NCI-H446 treated with DMSO at 0.1 percent for 48 hours (cell line): ENCODE results near the gene CA12.
"Not testable (repeated sequence)": the region's sequence is repeated elsewhere in the genome, so short reads cannot be mapped to it uniquely, and the experiment has no call there.

Experiments
- DNase-seq: peaks from one replicate; lab custom pipeline; 2025; lab: John Stamatoyannopoulos, UW

CA12 gene

DNA sequence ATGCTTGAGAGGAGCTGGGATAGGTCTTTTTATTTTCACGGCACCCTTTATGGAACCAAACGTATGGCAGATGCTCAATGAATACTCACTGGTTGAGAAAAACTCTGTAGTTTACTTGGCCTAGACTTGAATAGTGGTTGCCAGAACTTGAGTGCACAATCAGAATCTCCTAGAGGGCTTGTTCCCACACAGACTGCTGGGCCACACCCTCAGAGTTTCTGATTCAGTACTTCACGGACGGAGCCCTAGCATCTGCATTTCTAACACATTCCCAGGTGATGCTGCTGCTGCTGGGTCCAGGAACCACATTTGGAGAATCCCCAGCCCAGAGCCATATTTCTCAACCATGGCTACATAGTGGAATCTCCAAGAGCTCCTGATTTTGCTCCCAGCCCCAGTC lies 24.6 kb downstream of the CA12 start:
- peak; percentile 44 for DNase-seq

- DNase-seq = no peak
Measured at GRCh38 chr15:63354821-63355650, 26.6 kb downstream of the CA12 start.

DNA sequence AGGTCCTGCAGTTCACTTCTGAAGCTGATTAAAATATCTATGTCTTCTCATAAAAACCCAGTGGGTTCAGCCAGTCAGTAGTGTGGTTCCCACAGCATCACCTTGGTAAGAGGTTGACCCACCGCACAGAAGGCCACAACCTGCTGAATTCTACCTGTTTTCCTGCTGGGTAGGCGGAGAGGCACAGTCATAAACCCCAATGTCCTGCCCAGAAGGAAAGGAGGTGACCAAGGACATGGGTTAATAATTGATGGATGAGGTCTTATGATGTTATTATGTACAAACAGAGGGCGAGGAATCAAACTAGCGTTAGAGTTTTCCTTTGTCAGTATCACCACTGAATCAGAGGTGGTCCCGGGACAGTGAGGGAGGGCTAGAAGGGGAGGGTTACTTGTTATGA lies 27.8 kb downstream of the CA12 start:
- no peak for DNase-seq

GRCh38 chr15:63353261-63353660 lies 28.4 kb downstream of the CA12 start:
- no peak for DNase-seq

DNA sequence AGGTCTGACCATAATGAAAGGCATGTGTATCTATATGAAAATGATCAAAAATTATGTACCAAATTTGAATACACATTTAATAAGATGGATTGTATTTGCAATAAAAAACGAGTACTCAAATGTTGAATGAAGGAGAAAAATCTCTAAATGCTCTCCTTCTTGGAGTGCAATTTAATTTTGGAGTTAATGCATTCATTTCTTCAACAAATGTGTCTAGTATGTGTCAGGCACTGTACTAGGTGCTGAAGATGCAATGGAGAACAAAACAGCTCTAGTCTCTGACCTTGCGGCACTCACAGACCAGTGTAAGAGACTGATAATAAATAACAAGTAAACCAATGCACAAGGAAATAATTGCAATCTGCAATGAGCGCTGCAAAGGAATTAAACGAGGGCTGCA lies 28.8 kb downstream of the CA12 start:
- no peak for DNase-seq

DNA sequence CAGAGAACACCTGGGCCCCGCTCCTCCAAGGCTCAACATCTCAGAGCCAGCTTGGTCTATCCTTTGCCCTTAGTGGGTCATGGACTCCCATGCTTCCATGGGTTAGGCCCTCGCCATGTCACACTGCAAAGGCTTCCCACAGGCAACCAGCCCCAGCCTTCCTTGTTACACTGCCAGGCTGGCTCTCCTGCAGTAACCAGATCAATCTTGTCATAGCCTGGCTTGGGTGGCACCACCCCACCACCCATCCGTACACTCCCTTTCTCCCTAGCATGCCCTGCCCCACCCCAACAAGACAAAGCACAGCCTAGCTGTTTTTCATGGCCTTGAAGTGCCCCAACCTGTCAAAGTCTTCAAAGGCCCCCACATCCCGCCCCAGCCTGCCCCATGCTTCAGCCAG lies 30.5 kb downstream of the CA12 start:
- DNase-seq = no peak

- no peak for DNase-seq
Measured at GRCh38 chr15:63350178-63350621, 31.4 kb downstream of the CA12 start.

GRCh38 chr15:63349621-63350020 lies 32.0 kb downstream of the CA12 start:
- no peak for DNase-seq

DNA sequence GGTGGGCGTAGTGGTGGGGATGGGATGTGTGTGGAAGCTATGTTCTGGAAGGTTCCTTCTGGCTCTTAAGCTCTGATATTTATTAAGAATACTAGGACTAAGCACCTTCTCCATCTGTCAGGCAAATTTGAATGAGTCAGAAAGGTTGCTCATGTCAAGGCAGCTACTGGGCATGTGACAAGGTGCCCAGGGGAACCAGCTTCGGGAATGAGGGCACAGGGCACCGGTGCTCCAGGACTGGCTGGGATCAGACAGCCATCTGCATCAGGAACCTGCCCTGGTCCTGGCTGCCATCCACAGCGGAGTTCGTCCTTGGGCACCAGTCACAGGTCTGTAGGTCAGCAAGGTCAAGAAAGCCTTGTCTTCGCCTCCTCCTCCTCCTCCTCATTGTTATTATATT lies 32.5 kb downstream of the CA12 start:
- DNase-seq = no peak

DNA sequence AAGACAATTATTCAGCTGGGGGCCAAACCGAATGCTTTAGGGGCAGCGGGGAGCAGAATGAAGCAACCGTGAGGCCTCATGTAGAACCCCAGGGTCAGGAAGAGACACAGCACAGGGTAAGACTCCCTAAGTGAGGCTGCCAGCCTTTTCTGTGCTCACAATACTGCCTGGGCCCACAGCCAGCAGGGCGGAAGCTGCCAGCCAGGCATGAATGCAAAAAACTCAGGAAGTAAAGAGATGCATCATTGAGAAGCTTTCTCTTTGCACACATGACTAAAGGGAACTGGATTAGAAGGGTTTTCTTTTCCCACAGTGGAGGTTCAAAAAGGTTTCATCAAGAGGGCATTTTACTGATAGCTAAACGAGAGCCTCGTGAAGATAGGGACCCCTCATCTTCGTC lies 33.3 kb downstream of the CA12 start:
- DNase-seq = peak; percentile 76

GRCh38 chr15:63347074-63347857 lies 34.4 kb downstream of the CA12 start:
- no peak for DNase-seq

DNA sequence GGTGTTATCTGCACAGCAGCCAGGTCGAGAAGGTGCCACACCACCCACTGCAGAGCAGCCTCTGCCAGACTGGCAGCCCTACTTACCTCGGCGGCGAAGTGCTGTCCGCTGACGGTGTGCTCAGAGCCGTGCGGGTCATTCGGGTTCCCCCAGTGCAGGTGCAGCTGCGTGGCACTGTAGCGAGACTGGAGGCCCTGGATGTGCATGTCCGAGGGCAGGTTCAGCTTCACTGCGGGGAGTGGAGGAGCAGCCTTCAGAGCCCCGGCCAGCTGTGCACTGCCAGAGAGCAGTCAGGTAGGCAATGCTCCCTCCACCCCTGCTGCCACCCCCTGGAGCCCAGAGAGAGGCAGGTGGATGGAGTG lies 36.3 kb downstream of the CA12 start:
- DNase-seq = no peak

DNA sequence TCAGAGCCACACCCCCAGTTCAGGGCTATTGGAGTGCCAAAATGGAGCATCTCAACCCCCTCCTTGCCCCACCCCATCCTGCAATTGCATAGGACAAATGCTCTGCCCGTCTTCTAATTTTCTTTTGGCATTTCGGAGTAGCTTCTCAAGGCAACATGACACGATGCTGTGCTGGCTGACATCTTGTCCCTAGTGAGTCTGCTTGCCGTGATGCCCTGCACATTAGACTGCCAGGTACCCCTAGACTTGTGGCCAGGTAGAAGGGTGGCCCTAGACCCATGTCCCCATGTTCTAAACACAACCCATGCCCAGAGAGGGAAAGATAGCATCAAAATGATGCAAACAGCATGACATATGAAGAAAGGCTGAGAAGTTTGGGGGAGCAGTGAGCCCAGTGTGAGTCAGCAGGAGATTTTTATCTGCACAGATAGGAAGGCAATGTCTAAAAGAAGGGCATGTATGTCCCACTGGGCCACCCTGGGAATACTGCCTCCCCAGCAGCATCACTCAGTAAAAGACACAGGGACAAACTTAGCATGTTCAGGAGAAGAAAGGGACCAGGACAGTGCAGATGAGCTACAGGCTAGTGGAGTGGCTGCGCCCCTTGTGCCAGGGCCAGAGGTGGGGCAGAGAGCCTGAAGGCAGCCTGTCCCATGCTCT lies 36.8 kb downstream of the CA12 start:
- DNase-seq = no peak

GRCh38 chr15:63342996-63343562 lies 38.6 kb downstream of the CA12 start:
- not testable (repeated sequence) for DNase-seq

DNA sequence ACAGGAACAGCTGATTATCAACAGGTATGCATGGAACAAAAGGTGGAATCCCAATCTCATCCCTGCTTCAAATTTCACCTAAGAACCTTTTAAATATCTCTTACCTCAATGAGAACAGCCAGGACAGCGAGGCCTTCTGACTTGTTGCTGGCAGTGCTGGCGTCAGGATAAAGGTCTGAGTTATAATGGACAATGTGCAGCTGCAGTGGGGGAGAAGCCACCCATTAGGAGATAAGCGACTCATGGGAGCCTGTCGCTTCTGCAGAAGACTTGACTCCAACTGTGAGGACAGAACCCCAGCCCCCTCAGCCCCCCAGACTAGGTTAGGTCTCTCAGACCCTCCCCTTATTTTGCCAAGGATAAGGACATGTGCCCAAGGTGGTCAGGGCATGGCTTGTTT lies 39.7 kb downstream of the CA12 start:
- DNase-seq = no peak

GRCh38 chr15:63340878-63341277 lies 40.8 kb downstream of the CA12 start:
- no peak for DNase-seq

DNA sequence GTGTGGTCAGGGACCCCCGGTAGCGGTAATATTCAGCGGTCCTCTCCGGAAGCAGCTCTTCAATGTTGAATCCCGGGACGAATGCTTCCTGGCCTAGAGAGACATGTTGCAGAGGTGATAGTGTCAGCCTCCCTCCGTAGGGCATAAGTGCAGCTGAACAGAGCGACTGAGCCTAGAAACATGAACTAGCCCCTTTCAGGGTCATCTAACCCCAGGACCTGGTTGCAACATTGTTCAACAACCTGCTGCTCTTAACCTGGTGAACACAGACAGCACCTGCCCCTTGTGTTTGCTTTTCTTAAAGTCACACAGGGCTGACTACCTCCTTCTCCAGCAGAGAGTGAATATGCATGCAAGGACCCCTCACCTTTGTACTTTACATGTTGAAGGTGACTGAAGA lies 41.3 kb downstream of the CA12 start:
- no peak for DNase-seq

- no peak for DNase-seq
Measured at GRCh38 chr15:63339836-63340235, 41.8 kb downstream of the CA12 start.

GRCh38 chr15:63339006-63339766 lies 42.5 kb downstream of the CA12 start:
- DNase-seq = no peak

GRCh38 chr15:63338170-63338569 lies 43.5 kb downstream of the CA12 start:
- no peak for DNase-seq

DNA sequence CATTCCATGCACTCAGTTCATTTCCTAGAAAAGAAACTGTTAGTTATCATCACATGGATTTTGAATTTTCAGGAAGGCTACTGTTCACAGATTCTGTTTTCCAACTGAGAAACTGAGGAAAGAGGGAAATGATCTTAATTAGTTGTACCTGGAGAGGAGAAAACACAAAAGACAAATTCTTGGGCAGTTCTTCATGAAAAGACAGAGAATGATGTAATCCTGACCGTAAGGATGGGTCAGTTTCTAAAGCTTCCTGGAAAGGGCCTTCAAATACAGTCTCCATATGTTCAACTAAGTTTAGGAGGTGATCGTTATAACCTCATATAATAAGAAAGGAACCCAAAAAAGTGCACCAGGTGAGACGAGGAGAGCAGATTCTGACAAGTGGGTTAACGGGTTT lies 44.6 kb downstream of the CA12 start:
- DNase-seq = no peak
